Esophagus mucosa (tissue), 1 donor: ENCODE measurements around the gene NDUFA9. TPM values are rescaled to one million over a fixed set of nuclear protein-coding genes. Genes with fewer than 3 reads are reported as not detected.

Experiments
- ATAC-seq: fragments of 200-7000 bp; cut with Tn5 transposase; one replicate; pipeline ENCODE4 v1.9.1; 2020
- total RNA-seq: library from RNA; stranded (reverse); gene quantifications from one replicate; pipeline ENCODE4 v1.2.4, GENCODE V29; 2023
- donor health status: DM: yes; HTN: yes; CAD: no.

The NDUFA9 gene
- total RNA-seq = 83.4 TPM

DNA sequence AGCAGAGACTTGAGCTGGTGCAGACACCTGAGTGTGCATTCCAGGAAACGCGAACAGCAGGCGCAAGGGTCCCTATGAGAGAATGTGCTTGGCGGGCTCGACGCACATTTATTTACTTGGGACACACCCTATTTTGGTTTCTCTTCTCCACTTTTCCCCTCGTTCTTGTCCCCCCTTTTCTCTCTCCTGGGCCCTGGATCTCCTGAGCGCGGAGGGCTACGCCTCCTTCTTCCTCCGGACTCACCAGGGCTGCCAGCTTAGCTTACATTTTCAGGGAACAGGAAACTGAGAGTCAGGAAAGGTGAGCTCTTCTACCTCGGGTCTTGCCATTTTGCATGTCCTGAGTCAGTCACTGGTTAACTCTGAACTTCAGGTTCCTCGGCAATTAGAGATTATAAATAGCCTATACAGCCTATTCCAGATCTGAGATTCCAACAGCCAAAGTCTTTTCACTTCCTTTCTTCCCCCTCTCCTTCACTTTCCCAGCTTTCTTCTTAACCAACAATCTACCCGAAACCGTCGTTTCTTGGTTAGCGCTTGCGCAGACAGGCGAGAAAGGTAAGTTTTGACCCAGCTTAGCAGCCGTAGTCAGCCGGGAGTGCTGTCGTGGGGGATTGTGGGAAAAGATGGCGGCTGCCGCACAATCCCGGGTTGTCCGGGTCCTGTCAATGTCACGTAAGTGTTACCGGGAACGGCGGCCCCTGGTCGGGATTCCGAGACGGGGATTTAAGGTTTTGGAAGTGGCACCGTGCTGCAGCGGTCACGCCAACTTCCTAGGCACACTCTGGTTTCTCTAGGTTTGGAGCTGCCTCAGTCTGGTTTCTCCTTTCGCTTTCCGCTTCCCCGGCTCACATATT, at the start of gene NDUFA9, which contains the start of gene AKAP3:
NDUFA9 (plus strand) TSS at position 614 of the 857 bp plus-strand sequence; CDS start at position 627, 13 bp downstream.
AKAP3 (minus strand) TSS at position 551 of the 857 bp plus-strand sequence. CDS start 10,855 bp downstream, outside the sequence.
- peak; percentile 93 for ATAC-seq

DNA sequence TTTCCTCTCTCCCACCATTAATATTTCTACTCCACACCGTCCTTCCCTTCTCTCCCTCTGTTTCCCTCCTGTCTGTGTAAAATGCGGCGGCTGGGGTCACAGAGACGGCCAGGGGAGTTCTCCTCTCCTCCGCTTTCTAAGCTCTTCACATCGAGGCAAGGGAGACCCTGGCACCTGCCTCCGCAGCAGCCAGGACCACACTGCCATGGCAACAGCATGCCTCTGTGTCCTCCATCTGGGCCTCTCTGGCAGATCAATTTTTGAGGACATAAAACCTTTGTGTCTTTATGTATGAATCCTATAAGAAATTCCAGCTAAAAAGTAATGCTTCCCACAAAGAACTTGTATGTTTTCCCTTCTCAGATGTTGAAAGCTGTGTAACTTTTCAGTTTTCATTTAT, 45.5 kb upstream of the NDUFA9 start:
- no peak for ATAC-seq

DNA sequence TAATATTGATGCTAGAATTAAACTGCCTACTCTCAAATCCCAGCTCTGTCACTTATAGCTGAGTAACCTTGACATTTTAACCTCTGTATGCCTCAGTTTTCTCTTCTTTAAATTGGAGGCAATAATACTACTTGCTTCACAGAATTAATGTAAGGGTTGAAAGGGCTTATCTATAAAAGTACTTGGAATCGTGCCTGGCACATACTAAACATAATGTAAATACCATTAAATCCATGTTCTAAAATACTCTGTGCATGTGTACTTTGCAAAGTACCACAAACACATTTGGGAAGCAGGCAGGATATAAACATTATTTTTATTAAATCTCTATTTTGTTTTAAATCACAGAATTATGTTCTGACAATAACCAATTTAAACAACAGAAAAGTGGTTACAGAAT, 45.0 kb upstream of the NDUFA9 start:
- ATAC-seq = no peak

DNA sequence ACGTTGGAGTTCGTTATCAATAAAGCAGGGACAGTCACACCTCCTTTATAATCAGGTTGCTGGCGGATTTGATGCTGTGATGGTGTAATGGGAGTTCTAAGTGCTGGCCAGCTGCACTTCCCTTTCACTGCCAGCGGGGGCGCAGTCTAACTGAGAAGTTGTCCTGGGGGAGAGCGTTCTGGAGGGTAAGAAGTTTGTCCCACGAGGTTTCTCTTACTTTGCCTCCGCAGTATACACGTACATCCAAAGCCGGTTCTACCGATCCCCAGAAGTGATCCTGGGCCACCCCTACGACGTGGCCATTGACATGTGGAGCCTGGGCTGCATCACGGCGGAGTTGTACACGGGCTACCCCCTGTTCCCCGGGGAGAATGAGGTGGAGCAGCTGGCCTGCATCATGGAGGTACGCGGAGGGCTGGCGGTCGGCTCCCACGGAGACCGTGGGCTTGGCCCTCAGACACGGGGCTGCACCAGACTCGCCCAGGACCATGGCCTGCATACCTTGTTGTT, 44.2 kb upstream of the NDUFA9 start:
- ATAC-seq = peak; percentile 98

DNA sequence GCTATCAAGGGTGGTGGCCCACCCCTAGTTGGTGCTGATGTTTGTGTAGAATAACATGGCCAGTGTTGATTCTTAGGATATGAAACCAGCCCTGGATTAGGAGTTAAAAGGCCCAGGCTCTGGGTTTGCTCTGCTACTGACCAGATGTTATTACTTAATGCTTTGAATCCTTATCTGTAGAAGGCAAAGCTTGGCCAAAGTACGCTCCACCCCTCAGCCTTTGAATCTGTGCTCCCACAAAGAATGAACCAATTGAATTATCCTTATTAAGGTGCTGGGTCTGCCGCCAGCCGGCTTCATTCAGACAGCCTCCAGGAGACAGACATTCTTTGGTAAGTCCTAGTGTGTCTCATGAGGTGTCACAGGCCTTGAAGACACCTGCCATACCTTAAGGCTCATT, 41.9 kb upstream of the NDUFA9 start:
- ATAC-seq = no peak

DNA sequence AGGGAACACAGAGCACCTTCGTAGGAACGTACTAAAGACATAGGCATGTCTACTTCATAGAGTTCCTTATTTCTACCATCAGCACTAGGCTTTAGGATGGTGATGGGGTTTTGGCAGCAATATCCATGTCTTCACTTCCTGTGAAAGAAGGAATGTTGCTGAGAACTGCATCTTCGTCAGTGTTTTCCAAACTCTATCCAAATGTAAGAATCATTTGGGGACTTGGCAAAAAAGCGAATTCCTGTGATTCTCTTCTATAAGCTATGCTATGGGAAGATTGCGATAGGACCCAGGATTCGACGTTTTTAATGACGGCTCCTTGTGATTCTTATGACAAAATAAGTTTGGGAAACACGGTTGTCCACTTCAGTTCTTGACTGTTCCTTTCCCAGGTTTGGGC, 39.8 kb upstream of the NDUFA9 start:
- ATAC-seq = no peak

DNA sequence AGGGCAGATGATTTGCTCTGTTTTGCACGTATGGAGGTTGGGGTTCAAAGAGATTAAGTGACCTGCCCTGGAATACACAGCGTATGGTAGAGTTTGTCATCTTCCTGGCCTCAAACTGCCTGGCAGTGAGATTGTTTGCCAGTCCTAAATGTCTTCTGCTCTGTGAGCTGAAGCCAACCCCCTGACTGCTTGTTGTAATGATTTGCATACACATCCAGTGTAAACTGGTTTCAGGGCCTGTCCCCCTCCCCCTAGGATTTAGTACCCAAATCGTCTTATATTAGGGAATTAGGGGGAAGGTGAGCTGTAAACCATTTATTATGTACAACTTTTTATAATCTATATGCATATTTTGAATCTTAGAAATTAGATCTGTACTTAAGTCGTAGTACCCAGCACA, 38.4 kb upstream of the NDUFA9 start:
- ATAC-seq = no peak

DNA sequence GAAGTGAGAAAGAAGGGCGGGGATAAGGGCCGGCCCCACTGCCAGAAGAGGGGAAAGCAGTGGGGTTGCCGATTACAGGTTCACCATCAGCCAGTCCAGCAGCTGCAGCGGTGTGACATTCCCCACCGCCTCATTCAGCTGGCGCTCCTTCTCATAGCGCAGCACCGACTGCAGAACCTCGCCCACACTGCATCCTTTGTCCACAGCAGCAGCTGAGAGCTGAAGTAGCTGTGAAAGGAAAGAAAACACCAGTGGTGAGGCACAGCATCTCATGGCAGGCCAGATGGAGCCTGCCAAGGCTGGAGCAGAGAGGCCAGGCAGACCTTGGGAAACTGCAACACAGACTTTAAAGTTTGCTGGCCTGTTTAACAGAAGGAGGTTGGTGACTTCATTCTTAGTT, 33.2 kb upstream of the NDUFA9 start:
- ATAC-seq = no peak

DNA sequence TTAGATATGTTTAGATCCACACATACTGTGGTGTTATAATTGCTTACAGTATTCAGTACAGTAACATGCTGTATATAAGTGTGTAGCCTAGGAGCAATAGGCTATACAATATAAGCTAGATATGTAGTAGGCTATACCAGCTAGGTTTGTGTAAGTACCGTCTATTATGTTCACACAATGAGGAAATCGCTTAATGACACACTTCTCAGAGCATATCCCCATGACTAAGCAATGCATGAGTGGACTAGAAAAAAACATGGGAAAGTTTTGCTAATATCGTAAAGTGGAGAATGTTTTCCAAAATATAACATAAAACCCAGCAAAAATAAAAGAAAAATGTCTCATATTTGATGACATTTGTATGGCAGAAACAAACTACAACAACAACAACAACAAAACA, 27.4 kb upstream of the NDUFA9 start:
- peak; percentile 48 for ATAC-seq

DNA sequence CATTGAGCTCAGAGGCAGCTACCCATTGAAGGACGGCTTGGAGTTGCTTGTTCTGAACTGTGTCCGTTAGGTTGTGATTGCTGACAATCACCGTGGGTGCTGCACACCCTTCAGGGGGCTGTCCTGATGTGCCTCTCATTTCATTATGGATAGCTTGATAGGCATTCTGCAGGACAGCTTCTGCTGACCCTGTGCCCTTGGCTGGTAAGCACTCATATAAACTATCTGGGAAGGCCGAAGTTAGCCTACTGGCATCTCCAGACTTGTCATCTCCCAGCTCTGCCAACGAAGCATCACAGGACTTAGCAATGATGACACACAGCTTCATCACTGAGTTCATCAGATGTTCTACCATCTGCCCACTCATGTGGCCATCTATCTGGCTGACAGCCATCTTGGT, 22.4 kb upstream of the NDUFA9 start:
- ATAC-seq = no peak

DNA sequence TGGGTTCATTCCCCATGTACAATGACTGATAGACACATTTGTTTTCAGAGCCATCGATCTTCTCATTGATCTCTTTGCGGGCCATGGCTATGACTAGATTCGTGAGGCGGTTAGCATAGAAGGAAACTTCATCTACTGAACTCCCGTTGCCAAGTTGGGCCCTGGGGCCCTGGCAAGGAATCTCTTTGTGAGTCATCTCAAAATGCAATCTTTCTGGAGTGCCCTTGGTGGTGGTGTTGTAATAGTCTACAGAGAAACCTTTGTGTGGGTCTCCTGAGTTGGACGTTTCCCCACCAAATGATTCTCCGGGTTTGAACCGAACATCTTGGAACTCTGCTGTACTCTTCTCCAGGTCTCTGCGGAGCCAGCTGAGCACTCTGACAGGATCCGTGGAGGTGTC, 20.5 kb upstream of the NDUFA9 start:
- no peak for ATAC-seq

DNA sequence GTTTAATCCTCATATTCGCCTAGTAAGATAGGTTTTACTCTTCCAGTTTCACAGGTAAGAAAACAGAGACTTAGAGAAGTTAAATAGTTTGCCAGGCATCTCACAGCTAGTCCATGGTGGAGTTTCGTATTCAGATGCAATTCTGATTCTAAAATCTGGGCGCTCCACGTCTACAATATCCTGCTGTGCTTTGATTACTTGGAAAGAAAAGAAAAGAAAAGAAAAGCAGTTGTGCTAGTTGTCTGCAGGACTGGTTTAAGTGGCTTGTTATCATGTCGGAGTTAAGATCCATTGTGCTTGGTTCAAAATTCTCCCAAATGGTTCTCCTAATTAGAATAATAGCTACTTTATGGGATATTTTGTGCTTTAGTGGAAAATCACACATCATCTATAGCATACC, 18.7 kb upstream of the NDUFA9 start:
- ATAC-seq = no peak

DNA sequence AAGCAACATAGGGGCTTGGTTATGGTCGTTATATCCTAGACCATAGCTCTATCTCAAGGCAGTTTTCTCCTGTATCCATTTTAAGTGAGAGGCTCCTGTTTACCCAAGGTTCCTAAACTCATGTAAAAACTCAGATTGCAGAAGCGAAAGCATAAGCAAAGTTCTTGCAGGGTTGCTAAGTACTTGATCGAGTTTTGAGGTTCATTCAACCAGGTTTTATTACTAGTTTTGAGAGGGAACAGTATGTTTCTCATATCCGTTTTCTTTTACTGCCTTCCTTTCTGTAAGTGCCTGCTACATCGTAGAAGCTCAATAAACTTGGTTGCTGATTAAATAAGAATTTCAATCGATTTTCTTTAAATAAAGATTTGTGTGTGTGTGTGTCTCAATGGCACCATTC, 5.2 kb upstream of the NDUFA9 start:
- ATAC-seq = no peak

DNA sequence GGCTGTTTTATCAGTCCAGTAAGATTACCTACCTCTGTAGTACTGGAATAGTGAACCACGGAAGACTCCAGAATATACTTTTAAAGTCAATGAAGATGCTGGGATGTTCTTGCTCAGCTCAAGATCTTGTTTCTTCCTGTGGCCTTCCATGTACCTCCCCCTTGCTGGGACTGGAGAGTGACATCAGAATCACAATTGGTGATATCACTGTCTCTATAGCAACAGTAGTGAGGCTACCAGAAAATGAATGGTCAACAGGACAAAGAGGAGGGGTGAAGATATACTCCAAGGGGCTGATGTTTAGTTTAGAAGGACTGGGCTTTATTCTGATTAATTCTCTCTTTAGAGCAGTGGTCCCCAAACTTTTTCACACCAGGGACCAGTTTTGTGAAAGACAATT, 3.9 kb upstream of the NDUFA9 start:
- no peak for ATAC-seq

DNA sequence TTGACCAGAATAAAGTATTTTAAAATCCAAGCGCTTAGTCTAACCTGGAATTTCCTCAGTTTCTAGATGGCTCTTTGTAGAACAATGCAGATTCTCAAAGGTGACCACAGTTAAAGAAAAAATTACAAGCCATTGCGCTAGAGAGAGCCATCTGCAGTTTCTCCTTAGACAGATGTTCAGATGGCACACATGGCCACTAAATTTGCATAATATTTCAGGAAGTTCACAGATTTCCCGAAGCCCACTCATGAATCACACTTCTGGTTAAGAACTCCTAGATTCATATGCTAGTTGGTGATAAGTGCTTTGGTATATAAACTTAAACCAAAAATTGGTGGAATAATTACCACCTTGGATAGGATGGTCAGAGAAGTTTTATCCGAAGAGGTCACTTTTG, 812 bp upstream of the NDUFA9 start:
- peak; percentile 17 for ATAC-seq

DNA sequence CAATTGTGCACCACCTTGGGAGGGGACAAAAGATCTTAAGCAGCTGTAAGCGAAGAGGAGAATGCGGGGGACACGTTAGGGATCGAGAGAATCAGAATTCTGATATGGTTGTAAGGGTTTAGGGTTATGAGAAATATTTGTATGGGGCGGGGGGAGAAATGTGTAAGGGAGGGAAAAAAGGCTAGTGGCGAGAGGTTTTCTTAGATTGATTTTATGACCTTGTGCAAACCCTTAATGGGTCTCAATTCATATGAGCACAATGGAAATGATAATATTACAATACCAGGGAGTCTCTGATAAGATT, 396 bp downstream of the NDUFA9 start:
- ATAC-seq = no peak

DNA sequence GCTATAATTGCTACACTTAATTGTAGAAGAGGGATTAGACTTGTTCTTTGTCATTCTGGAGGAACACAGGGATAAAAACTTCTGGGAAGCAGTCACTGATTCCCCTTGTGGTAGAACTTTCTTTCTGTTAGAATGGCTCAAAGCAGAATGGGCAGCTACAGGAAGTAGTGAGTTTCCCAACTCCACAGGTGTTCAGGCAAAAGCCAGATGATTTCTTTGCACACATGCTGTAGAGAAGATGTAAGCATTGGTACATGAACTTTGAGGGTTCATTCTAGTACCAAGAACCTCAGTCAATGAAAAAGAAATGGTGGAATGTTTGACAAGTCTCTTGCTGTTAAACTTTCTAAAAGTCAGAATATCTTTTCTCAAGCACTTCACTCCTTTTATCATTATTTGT, 4.3 kb downstream of the NDUFA9 start:
- ATAC-seq = no peak

DNA sequence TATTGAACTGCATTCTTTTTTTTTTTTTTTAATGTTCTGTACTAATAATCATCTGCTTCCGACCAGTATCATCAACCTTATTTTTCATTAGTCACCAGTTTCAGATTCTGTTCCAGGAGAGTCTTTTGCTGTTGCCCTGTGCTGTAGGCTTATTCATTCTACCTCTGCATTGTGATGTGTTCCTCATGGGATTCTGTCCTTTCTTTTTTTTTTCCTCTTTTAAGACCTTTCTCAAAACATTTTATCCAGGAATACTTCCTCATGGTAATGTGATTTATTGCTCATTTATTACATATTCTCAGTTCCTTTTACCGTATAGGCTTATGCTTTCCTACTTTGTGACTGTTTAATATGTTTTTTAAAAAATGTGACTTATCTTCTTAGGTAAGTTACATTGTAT, 4.8 kb downstream of the NDUFA9 start:
- ATAC-seq = no peak

DNA sequence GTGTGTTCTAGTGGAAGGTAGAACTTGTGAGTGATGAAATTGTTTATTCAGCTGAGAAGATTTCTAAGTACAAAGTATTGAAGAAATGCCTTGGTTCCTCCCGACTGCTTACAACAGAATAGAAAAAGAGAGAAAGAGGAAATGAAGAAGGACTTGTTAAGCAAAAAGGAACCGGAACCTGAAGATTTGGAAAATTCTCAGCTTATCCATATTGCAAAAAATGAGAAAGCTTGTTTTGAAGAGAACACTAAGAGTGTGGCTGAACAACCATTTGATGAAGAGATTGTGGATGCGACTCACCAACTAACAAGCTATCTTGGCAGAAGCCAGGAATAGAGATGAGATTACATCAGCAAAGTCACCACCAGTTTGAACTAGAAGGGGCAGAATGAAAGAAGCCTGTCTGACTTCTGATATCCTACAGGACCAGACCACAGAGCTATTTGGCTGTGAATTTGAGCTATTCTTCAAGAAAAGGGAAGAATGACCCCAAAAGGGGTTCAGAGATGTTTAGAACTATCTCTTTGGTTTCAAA, 15.1 kb downstream of the NDUFA9 start:
- ATAC-seq = no peak

DNA sequence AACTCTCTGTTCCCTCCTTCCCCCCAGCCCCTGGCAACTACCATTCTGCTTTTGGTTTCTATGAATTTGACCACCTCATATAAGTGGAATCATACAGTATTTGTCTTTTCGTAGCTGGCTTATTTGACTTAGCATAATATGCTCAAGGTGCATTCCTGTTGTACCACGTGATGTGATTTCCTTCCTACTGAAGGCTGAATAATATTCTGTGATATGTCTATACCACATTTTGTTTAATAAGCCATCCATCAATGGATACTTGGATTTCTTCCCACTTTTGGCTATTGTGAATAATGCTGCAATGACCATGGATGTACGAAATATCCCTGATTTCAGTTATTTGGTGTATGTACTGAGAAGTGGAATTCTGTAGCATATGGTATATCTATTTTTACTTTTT, 16.3 kb downstream of the NDUFA9 start:
- no peak for ATAC-seq

DNA sequence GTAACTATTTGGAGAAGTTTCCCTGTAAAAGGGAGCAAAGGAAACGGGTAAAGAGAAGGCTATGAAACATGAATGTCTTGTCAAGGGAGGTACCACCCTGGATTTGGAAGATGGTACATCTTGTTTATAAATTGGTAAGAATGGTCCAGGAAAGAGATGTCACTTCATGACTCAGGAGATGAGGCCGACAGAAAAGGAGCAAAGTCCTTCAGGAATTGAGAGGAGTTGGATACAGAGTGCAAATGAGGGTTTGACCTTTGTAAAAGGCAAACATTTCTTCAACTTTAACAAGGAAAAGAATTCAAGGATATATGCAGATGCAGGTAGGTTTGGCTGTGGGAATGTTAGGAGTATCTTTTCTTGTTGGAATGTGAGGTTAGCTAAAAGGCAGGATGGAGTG, 30.8 kb downstream of the NDUFA9 start:
- ATAC-seq = no peak

DNA sequence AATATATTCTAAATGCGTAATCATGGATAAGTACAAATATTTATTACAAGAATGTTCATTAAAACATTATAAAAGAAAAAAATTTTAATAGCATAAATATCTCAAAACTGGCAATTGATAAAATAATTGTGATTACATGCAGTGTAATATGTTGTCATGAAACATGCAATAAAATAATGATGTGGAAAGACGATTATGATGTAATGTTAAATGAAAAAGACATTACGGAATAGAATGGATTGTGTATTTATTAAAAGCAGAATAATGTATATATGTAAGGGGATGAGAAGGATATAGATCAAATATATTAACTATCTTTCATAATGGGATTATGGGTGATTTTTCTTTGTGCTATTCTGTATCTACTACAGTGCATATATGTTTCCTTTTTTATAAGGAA, 32.8 kb downstream of the NDUFA9 start:
- ATAC-seq = no peak

DNA sequence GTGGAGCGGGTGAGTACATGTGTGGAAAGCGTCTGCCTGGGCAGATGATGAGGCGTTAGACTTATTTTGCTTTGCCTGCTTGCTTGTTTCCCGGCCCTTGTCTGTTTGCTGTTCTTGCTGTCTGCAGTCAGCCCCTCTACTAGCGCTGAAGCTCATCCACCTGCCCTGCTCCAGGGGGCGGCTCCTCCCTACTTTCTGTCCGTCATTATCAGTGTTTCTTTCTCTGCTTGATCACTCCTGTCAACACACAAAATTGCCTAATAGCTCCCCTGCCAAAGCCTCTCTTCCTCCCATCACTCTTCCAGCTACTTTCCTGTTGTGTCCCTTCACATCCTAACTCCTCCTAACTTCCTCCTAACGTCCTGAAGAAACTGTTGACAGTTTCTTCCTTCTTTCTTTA, 36.4 kb downstream of the NDUFA9 start:
- no peak for ATAC-seq

DNA sequence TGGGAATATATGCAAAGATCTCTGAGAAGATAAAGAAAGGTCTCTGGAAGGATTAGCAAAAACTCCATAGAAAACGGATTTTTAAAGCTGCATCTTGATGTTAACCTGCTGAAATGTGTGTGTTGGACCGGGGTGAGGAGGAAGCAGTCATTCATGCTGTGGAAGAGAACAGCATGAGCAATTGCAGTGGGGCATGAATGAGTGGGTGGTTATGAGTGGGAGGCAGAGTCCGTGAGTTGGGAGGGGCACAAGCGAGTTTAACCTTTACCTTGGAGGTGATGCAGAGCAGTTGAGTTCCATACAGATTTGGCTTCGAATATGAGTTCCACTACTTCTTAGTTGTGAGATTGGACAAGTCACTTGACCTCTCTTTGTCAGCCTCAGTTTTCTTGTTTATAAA, 41.8 kb downstream of the NDUFA9 start:
- ATAC-seq = no peak
